ENCODE results near the gene RFTN2.

The RFTN2 gene

DNA sequence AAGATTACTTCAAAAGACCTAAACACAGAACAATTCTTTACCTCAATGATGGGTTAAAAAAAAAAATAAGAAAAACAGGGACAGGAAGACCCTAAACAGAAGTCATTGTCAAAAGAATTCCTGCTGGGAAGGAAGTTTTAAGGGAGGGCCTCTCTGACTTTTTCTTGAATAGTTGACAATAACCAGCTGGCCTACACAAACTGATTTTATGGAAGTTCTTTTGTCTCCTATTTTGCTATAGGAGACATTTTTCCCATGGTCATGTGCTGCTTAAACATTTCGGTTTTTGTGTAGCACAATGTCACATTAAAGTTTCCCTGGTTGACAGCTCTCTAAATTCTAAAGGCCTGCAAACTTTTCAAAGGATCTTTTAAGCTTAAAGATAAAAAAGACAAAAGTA, 55.3 kb downstream of the RFTN2 start:
- no peaks in the 10 kb centered on the region for H3K4me1 ChIP-seq
- H3K27ac ChIP-seq = no peak overlapping the region
- no peak for TF ChIP-seq Cebpa-rat (IDR thresholded peaks at IDR 0.05)
- no peaks in the 10 kb centered on the region for H3K36me3 ChIP-seq
- H3K4me3 ChIP-seq = no peak overlapping the region
- no peaks in the 10 kb centered on the region for H3K27me3 ChIP-seq
- no peaks in the 10 kb centered on the region for H4K20me1 ChIP-seq
- H3K9ac ChIP-seq = no peak overlapping the region
- H3K4me2 ChIP-seq = no peak overlapping the region
- peaks cover 0 to 8% (median 0%) of the 10 kb centered on the region in 11 experiments; a peak in 2 of 22 replicates for H3K9me3 ChIP-seq (replicated peaks in 1 of 11)

DNA sequence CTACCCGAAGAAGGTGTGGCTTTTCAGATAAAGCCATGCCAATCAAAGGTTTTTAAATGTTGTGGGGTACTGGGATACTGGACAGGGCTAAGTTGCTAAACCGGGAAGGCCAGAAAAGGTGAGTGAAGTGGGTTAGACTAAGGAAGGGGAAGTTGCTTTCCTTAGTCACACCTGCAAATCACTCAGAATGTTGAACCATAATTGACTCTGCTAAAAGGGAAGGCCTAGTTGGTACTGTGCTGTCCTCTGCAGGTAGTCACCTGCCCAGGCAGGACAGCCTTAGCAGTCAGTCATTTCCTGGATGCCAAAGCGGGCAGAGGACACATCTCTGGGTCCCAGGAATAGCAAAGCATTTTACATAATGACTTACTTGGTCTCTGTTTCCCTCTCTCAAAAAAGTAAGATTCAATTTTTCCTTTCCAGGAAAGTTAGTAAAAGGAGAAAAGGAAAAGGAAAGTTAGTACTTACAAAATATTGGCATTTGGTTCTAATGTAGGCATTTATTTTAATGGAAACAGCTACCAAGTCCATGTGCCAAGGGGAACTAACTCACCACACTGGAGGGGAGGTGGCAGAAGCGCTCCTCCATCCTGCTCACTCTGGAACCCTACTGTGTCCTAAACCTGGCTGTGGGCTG, 60.3 kb downstream of the RFTN2 start:
- Histone ChIP-seq H3K36me3 (no peaks in the 10 kb centered on the region), H3K27ac (no peak overlapping the region)
- TF ChIP-seq Cebpa-rat (IDR thresholded peaks at IDR 0.05) = no peak

DNA sequence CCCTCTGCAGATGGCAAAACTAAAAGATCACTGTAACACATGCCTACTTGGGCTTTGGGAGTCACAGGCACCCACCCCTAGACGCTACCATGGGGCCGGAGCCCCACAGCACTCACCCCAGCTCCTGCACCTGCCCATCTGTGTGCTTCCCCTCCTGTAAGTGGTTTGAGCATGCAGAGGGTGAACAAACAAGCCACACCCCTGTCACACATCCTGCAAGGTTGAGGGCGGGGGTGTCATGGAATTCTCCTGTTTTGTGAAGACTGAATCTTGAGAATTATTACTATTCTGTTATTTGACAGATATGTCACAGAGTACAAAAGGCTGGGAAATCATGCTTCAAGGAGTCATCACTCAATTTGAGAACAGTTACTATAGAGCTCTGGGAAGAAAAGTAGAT, 60.9 kb downstream of the RFTN2 start:
- Histone ChIP-seq H3K4me2 (no peak overlapping the region), H3K4me3 (no peak overlapping the region)
- TF ChIP-seq Cebpa-rat (IDR thresholded peaks at IDR 0.05) = no peak

More for the DNA sequence above, 60.3 kb downstream of the RFTN2 start:
- no peaks in the 10 kb centered on the region for H3K9me3 ChIP-seq (replicated peaks in 1 of 11)
- H3K9ac ChIP-seq = no peak overlapping the region
- no peak overlapping the region for H3K4me2 ChIP-seq
- H3K4me3 ChIP-seq = no peak overlapping the region
- no peaks in the 10 kb centered on the region for H4K20me1 ChIP-seq
- H3K4me1 ChIP-seq = no peaks in the 10 kb centered on the region
- no peaks in the 10 kb centered on the region for H3K27me3 ChIP-seq

DNA sequence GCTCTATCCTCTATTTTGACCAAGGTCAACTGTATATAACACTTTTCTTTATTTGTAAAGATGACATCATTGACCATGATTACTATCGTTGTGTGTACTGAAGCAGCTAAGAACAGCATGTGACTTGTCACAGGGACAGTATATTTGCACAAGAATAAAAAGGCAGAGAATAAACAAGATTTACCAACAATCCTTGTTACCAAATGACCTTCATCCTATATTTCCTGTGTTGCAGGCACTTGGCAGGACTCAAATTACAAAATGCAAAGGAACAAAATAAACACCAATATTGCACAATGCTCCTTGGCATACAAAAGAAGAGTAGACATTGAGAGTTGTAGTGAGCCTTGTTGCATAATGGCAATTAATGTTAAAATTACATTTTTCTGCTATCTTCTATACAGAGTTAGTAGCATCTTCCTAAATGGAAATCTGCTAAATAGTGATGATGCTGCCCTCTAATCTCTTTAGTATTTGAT, 61.8 kb downstream of the RFTN2 start:
- no peak overlapping the region for H3K27ac ChIP-seq
- no peak; a peak in 1 of 22 replicates for TF ChIP-seq Cebpa-rat (IDR thresholded peaks at IDR 0.05)
- H3K9me3 ChIP-seq (replicated peaks in 1 of 11) = no peaks in the 10 kb centered on the region
- H3K4me1 ChIP-seq = no peaks in the 10 kb centered on the region
- no peaks in the 10 kb centered on the region for H4K20me1 ChIP-seq
- no peak overlapping the region for H3K4me2 ChIP-seq
- H3K27me3 ChIP-seq = no peaks in the 10 kb centered on the region
- H3K9ac ChIP-seq = no peak overlapping the region
- no peak overlapping the region for H3K4me3 ChIP-seq
- no peaks in the 10 kb centered on the region for H3K36me3 ChIP-seq

More for the DNA sequence above, 60.9 kb downstream of the RFTN2 start:
- H3K9ac ChIP-seq = no peak overlapping the region
- no peaks in the 10 kb centered on the region for H3K9me3 ChIP-seq (replicated peaks in 1 of 11)
- H4K20me1 ChIP-seq = no peaks in the 10 kb centered on the region
- no peaks in the 10 kb centered on the region for H3K36me3 ChIP-seq
- no peak overlapping the region for H3K27ac ChIP-seq
- no peaks in the 10 kb centered on the region for H3K27me3 ChIP-seq
- H3K4me1 ChIP-seq = no peaks in the 10 kb centered on the region

DNA sequence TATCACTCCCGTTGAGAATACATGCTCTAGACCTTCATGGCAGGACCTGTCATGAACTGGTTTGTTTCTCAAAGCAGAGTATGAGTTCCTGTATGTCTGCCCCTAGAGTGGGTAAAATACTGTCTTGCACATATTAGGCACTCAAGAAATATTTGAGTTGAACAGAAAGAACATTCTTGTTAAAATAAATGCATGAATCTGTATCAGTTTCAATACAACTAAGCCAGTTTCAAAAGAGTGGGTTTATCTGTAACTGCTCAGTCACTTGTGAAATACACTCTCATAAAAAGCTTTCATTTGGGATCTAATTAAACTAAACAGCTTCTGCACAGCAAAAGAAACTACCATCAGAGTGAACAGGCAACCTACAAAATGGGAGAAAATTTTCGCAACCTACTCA, 69.2 kb downstream of the RFTN2 start:
- Histone ChIP-seq H3K27me3 (no peaks in the 10 kb centered on the region), H3K4me1 (no peaks in the 10 kb centered on the region), H3K4me3 (no peak overlapping the region), H3K36me3 (no peaks in the 10 kb centered on the region), H3K9me3 (replicated peaks in 1 of 11) (no peaks in the 10 kb centered on the region), H3K9ac (no peak overlapping the region), H4K20me1 (no peaks in the 10 kb centered on the region), H3K4me2 (no peak overlapping the region), H3K27ac (no peak overlapping the region)
- no peak for TF ChIP-seq Cebpa-rat (IDR thresholded peaks at IDR 0.05)

GRCh38 chr2:197604117-197604860, 71.1 kb downstream of the RFTN2 start:
- Histone ChIP-seq H3K36me3 (no peaks in the 10 kb centered on the region), H4K20me1 (no peaks in the 10 kb centered on the region), H3K9me3 (replicated peaks in 1 of 11) (no peaks in the 10 kb centered on the region), H3K4me1 (no peaks in the 10 kb centered on the region), H3K27ac (no peak overlapping the region), H3K27me3 (no peaks in the 10 kb centered on the region), H3K4me3 (no peak overlapping the region), H3K9ac (no peak overlapping the region), H3K4me2 (no peak overlapping the region)
- no peak for TF ChIP-seq Cebpa-rat (IDR thresholded peaks at IDR 0.05)

DNA sequence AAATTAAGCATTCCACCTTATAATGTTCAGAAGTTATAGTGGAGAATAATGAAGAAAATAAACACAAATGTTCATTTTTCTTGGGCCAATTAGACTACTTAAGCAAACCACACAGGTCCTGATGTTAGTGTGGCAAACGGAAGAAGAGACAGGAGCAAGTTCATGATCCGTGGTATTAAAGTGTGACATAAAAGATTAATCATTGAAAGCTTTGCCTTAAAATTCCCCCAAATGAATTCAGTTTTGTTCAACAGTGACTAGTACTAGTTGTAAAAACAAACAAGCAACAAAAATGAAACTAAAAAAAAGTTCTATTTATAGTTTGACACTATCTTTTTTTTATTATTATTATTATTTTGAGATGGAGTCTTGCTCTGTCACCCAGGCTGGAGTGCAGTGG, 73.7 kb downstream of the RFTN2 start:
- H3K27me3 ChIP-seq = no peaks in the 10 kb centered on the region
- no peak for TF ChIP-seq Cebpa-rat (IDR thresholded peaks at IDR 0.05)
- H3K27ac ChIP-seq = no peak overlapping the region

DNA sequence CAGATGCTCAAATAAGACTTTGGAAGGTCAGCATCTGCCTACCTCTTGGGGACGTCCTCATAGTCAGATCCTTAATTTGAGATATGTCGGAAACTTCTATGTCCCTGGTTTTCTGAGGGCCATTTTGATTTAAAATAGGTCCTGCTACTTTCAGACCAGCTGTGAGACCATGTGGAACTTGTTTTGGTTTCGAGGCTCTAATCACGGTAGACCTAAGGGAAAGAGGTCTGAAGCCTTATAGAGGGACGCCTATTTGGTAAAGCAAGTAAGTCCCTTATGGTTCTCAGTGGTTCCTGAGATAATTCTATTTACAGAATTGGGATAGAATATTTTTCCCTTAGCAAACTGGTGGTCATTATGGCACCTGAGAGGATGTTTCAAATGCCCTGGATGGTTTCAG, 75.1 kb downstream of the RFTN2 start:
- Histone ChIP-seq H3K4me1 (no peaks in the 10 kb centered on the region), H4K20me1 (no peaks in the 10 kb centered on the region), H3K9me3 (replicated peaks in 1 of 11) (no peaks in the 10 kb centered on the region), H3K9ac (no peak overlapping the region), H3K4me3 (no peak overlapping the region), H3K36me3 (no peaks in the 10 kb centered on the region), H3K4me2 (no peak overlapping the region), H3K27ac (no peak overlapping the region), H3K27me3 (no peaks in the 10 kb centered on the region)
- TF ChIP-seq Cebpa-rat (IDR thresholded peaks at IDR 0.05) = no peak

More for the DNA sequence above, 73.7 kb downstream of the RFTN2 start:
- Histone ChIP-seq H3K4me1 (no peaks in the 10 kb centered on the region), H3K36me3 (no peaks in the 10 kb centered on the region), H4K20me1 (no peaks in the 10 kb centered on the region), H3K4me2 (no peak overlapping the region), H3K9ac (no peak overlapping the region), H3K4me3 (no peak overlapping the region), H3K9me3 (replicated peaks in 1 of 11) (no peaks in the 10 kb centered on the region)

- H3K4me3 ChIP-seq = no peak overlapping the region
- H3K4me2 ChIP-seq = no peak overlapping the region
- H3K27me3 ChIP-seq = no peaks in the 10 kb centered on the region
- no peak for TF ChIP-seq Cebpa-rat (IDR thresholded peaks at IDR 0.05)
- no peak overlapping the region for H3K9ac ChIP-seq
- no peaks in the 10 kb centered on the region for H3K4me1 ChIP-seq
- H3K9me3 ChIP-seq (replicated peaks in 1 of 11) = no peaks in the 10 kb centered on the region
- H3K27ac ChIP-seq = no peak overlapping the region
- H4K20me1 ChIP-seq = no peaks in the 10 kb centered on the region
- no peaks in the 10 kb centered on the region for H3K36me3 ChIP-seq
Measured at GRCh38 chr2:197599285-197599965, 76.0 kb downstream of the RFTN2 start.
